Uterine smooth muscle cell (primary cell): Measurements from ENCODE around the gene UCN. TPM values are rescaled to one million over a fixed set of nuclear protein-coding genes. Genes with fewer than 3 reads are reported as not detected.

Experiments
- total RNA-seq: library from RNA; depleted of rRNA; stranded (reverse); fragments of >200 nt; gene quantifications from 2 replicates; pipeline ENCODE4 v1.2.3, GENCODE V29; 2014

The UCN gene, protein sequence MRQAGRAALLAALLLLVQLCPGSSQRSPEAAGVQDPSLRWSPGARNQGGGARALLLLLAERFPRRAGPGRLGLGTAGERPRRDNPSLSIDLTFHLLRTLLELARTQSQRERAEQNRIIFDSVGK
- 0.22 and 1.00 TPM in 2 replicates for total RNA-seq

GRCh38 chr2:27308359-27308881, at the start of gene UCN:
UCN (minus strand) TSS chr2:27308445; CDS start chr2:27307895, 550 bp downstream.

GRCh38 chr2:27356382-27357181, 48.3 kb upstream of the UCN start, which contains the start of gene GTF3C2:
GTF3C2 (minus strand) TSS chr2:27356764; CDS start chr2:27343554, 13,210 bp downstream.

DNA sequence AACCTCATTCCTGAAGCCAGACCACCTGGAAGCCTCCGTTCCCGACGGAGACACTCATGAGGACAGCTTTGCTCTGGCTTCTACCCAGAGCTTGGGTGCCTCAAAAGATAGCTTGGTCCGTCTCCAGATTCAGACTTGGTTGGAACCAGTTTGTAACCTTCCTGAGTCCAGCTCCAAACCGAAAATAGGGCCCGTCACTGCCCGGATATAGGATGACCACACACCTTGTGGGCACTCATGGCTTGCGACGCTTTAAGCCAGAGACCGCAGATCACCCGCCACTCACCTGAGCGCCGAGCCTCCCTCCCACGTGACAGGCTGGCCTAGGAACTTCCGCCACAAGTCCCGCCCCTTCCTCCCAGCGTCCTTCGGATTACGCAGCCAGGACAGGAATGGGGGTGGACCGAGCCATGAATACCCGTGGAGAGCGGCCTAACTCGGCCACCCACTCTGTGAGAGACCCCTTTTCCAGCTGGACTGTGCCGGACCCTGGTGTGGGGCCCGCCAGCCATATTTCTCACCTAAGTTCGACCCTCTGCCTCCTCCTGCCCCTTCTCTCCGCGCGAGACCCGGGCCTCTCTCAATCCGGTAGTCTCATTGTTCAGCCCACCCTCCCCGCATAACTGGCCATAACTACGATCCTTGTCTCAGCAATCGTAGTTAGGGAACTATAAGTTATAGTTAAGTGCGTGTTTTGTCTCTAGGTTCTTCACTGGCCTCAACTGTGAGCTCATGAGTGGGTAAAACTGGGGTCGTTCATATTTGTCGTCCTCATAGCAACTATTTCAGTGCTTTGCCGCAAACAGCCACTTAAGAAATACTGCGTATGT, 14.7 kb upstream of the UCN start, which contains the start of gene MPV17:
Gene MPV17 (minus strand): TSS at position 332 of the 830 bp plus-strand sequence. CDS start 580 bp downstream, outside the sequence.

DNA sequence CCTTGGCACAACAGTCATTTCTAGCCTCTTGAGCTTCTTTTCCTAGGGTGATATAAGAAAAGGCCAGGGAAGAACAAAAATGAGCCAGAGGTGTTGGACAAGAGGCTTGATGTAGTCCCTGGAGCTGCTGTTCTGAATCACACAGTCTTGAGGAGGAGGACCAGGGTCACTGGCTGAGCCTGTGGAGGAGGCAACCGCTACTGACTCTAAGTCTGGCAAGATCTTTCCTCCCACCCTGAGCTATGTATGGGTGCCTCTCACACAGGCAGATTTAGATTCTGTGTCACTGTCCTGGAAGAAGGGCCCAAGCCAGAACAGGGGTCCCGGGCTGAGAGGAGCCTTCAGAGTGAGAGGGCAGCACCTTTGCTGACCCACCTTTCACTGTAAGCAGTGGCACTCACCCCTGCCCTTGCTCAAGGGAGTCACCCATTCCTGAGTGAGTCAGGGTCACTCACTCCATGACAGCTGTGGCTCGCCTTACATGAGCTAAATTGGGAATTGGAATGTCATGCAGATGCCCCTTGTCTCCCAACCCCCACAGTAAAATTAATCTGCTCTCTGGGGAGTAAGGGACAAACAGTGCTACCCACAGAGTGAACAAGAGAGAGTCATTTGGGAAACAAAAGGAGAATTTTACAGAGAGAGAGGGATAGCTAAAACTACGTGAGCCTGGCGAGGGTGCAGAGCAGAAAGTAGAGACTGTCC, 26.2 kb downstream of the UCN start, which contains the start of gene TRIM54:
Gene TRIM54 (plus strand): TSS at position 575 of the 705 bp plus-strand sequence. CDS start 303 bp downstream, outside the sequence.

GRCh38 chr2:27275211-27276150, 32.8 kb downstream of the UCN start, which contains the start of gene DNAJC5G:
DNAJC5G (plus strand) TSS chr2:27275433; CDS start chr2:27276729, 1,296 bp downstream.

GRCh38 chr2:27262379-27263286, 45.6 kb downstream of the UCN start, which contains the start of gene SLC30A3:
SLC30A3 (minus strand) TSS chr2:27263047; CDS start chr2:27262906, 141 bp downstream.

Other genes with a start within 250 kb of the UCN start
- 224 and 453 TPM in 2 replicates for gene OST4, start 236.8 kb downstream of the UCN start, total RNA-seq
- gene EMILIN1, start 229.8 kb downstream of the UCN start, total RNA-seq: 196 and 328 TPM in 2 replicates
- gene KHK, start 221.7 kb downstream of the UCN start, total RNA-seq: 1.2 and 3.1 TPM in 2 replicates
- 1.4 and 6.2 TPM in 2 replicates for gene CGREF1, start 189.3 kb downstream of the UCN start, total RNA-seq
- under 0.01 TPM in 2 replicates for gene ABHD1, start 184.6 kb downstream of the UCN start, total RNA-seq
- 46.4 and 50.0 TPM in 2 replicates for gene PREB, start 173.8 kb downstream of the UCN start, total RNA-seq
- gene PRR30, start 169.0 kb downstream of the UCN start, total RNA-seq: not detected in 2 replicates
- not detected in 2 replicates for gene TCF23, start 159.4 kb downstream of the UCN start, total RNA-seq
- gene ATRAID, start 96.4 kb downstream of the UCN start, total RNA-seq: 140 and 237 TPM in 2 replicates
- 19.4 and 30.4 TPM in 2 replicates for gene SLC5A6, start 96.2 kb downstream of the UCN start, total RNA-seq
- gene CAD, start 91.1 kb downstream of the UCN start, total RNA-seq: 45.9 and 57.2 TPM in 2 replicates
- 0.66 and 0.87 TPM in 2 replicates for gene SLC30A3, start 45.4 kb downstream of the UCN start, total RNA-seq
- not detected in 2 replicates for gene DNAJC5G, start 33.0 kb downstream of the UCN start, total RNA-seq
- gene TRIM54, start 26.0 kb downstream of the UCN start, total RNA-seq: 0.33 and 0.37 TPM in 2 replicates
- gene MPV17, start 14.7 kb upstream of the UCN start, total RNA-seq: 48.6 and 95.3 TPM in 2 replicates
- 19.6 and 24.0 TPM in 2 replicates for gene GTF3C2, start 48.3 kb upstream of the UCN start, total RNA-seq
- gene EIF2B4, start 61.9 kb upstream of the UCN start, total RNA-seq: 26.9 and 34.5 TPM in 2 replicates
- 149 and 170 TPM in 2 replicates for gene SNX17, start 62.2 kb upstream of the UCN start, total RNA-seq
- 9.0 and 11.1 TPM in 2 replicates for gene ZNF513, start 72.3 kb upstream of the UCN start, total RNA-seq
- gene PPM1G, start 101.1 kb upstream of the UCN start, total RNA-seq: 77.2 and 144 TPM in 2 replicates
- 106 and 128 TPM in 2 replicates for gene NRBP1, start 120.2 kb upstream of the UCN start, total RNA-seq
- not detected in 2 replicates for gene KRTCAP3, start 133.9 kb upstream of the UCN start, total RNA-seq
- 40.7 and 41.4 TPM in 2 replicates for gene IFT172, start 181.3 kb upstream of the UCN start, total RNA-seq
- 15.6 and 16.6 TPM in 2 replicates for gene FNDC4, start 186.8 kb upstream of the UCN start, total RNA-seq
- 0.12 and 0.22 TPM in 2 replicates for gene GCKR, start 188.4 kb upstream of the UCN start, total RNA-seq